Measurements from ENCODE around the gene SOX15. TPM values are rescaled to one million over a fixed set of nuclear protein-coding genes. Genes with fewer than 3 reads are reported as not detected.
A peak's percentile ranks its signal among the peaks of the same experiment; 100 is the strongest.

The SOX15 gene
- total RNA-seq, 1 experiment from 2014 or later: not detected

DNA sequence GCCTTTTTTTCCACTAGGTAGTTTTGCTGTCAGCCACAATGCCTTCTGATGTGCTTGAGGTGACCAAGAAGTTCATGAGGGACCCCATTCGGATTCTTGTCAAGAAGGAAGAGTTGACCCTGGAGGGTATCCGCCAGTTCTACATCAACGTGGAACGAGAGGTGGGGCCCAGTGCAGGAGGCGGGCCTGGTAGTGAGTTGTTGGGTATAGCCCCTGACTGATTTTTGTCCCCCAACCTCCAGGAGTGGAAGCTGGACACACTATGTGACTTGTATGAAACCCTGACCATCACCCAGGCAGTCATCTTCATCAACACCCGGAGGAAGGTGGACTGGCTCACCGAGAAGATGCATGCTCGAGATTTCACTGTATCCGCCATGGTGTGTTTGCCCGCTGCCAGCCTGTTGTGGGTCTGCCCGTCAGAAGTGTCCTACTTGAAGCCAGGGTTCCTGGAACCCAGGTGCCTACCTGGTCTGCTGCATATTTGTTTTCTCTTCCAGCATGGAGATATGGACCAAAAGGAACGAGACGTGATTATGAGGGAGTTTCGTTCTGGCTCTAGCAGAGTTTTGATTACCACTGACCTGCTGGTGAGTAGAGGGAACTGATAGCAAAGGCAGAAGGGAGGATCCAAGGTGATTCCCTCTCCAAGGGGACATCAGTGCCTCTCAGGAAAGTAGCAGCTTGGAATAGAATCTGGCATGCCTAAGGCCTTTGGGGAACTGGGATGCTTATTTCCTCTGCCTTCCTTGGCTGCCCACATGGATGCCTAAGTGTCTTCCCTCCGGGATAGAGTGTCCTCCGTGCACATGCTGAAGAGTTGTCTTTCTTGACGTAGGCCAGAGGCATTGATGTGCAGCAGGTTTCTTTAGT lies 12.3 kb downstream of the SOX15 start:
- H3K36me3 ChIP-seq: peaks cover 89% of the 10 kb centered on the region
- no peak overlapping the region for H3K27ac ChIP-seq
- peaks cover 29% of the 10 kb centered on the region for H3K4me1 ChIP-seq (replicated peaks)

GRCh38 chr17:7576432-7576937 lies 13.4 kb downstream of the SOX15 start:
- Histone ChIP-seq H3K27me3 (replicated peaks) (no peaks in the 10 kb centered on the region), H3K4me1 (replicated peaks) (peaks cover 31% of the 10 kb centered on the region), H3K27ac (no peak overlapping the region), H3K4me3 (no peak overlapping the region), H3K9me3 (replicated peaks) (no peaks in the 10 kb centered on the region), H3K36me3 (peaks cover 87% of the 10 kb centered on the region)
- DNase-seq (ENCODE audit: low read depth in 1 of 2, low spot score in 2 of 2): no peak

More for the DNA sequence above, 12.3 kb downstream of the SOX15 start:
- DNase-seq (ENCODE audit: low read depth in 1 of 2, low spot score in 2 of 2): no peak
- H3K4me3 ChIP-seq: no peak overlapping the region
- H3K27me3 ChIP-seq (replicated peaks): no peaks in the 10 kb centered on the region
- no peaks in the 10 kb centered on the region for H3K9me3 ChIP-seq (replicated peaks)

GRCh38 chr17:7575959-7576358 lies 13.9 kb downstream of the SOX15 start:
- Histone ChIP-seq H3K27me3 (replicated peaks) (no peaks in the 10 kb centered on the region), H3K4me1 (replicated peaks) (peaks cover 31% of the 10 kb centered on the region), H3K4me3 (no peak overlapping the region), H3K27ac (no peak overlapping the region), H3K9me3 (replicated peaks) (no peaks in the 10 kb centered on the region), H3K36me3 (peaks cover 92% of the 10 kb centered on the region)
- DNase-seq (ENCODE audit: low read depth in 1 of 2, low spot score in 2 of 2): no peak

DNA sequence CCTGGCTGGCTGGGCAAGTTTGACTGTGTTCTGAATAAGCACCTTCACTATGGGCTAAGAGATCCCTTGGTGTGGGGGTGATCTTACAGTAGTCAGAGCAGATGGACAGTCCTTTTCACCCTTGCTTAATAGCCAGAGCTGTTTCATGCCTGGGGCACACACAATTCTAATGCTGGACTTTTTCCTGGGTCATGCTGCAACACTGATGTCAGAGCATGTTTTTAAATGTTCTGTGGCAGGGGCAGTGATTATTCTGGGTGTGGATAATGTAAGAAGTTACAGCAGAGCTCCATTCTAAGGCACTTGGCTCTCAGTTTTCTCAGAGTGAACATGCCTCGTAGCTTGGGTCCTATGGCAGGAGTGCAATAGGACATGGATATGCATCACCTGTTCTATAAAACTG lies 14.4 kb downstream of the SOX15 start:
- Histone ChIP-seq H3K9me3 (replicated peaks) (no peaks in the 10 kb centered on the region), H3K27me3 (replicated peaks) (no peaks in the 10 kb centered on the region), H3K27ac (no peak overlapping the region), H3K4me3 (no peak overlapping the region), H3K4me1 (replicated peaks) (peaks cover 31% of the 10 kb centered on the region), H3K36me3 (peaks cover 92% of the 10 kb centered on the region)
- DNase-seq (ENCODE audit: low read depth in 1 of 2, low spot score in 2 of 2): no peak

DNA sequence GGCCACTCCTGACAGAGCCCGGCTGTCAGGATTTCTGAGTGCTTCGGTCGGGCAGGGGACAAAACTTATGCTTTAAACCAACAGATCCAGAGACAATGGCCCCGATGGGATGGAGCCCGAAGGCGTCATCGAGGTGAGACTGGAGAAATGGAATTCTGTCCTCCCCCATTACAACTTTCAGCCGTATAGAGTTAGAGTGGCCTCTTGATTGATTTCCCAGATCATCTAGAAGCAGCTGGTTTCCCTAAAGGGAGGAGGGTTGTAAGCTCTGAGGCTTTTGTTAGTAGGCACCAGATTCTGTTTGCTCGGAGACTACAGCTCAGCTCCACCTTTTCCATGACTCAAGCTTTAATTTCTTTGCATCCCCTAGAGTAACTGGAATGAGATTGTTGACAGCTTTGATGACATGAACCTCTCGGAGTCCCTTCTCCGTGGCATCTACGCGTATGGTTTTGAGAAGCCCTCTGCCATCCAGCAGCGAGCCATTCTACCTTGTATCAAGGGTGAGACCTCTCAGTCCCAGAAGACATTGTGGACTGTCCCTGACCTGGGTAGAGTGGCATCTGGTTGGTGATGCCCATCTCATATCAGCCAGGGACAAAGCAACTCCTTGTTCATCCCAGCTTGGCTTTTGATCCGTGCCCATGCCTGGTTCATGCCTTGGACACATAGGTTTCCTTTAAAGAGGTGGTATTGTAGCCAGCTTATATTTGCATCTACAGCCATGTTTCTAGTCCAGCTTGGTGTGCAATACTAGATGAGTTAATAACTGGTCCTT lies 15.5 kb downstream of the SOX15 start:
- Histone ChIP-seq H3K36me3 (peaks cover 91% of the 10 kb centered on the region), H3K4me1 (replicated peaks) (peaks cover 24% of the 10 kb centered on the region)
- no peak for DNase-seq (ENCODE audit: low read depth in 1 of 2, low spot score in 2 of 2)

GRCh38 chr17:7573324-7574080 lies 16.4 kb downstream of the SOX15 start:
- Histone ChIP-seq H3K4me3 (peak overlapping the region; percentile 75), H3K36me3 (peaks cover 87% of the 10 kb centered on the region), H3K9me3 (replicated peaks) (no peaks in the 10 kb centered on the region), H3K4me1 (replicated peaks) (peaks cover 18% of the 10 kb centered on the region), H3K27ac (peak overlapping the region; percentile 83), H3K27me3 (replicated peaks) (no peaks in the 10 kb centered on the region)
- peak; percentile 73 to 91 for DNase-seq (ENCODE audit: low read depth in 1 of 2, low spot score in 2 of 2)

More for the DNA sequence above, 15.5 kb downstream of the SOX15 start:
- H3K4me3 ChIP-seq: peak overlapping the region; percentile 75
- H3K27me3 ChIP-seq (replicated peaks): no peaks in the 10 kb centered on the region
- no peak overlapping the region for H3K27ac ChIP-seq
- no peaks in the 10 kb centered on the region for H3K9me3 ChIP-seq (replicated peaks)

- Histone ChIP-seq H3K9me3 (replicated peaks) (no peaks in the 10 kb centered on the region), H3K36me3 (peaks cover 84% of the 10 kb centered on the region), H3K27me3 (replicated peaks) (no peaks in the 10 kb centered on the region), H3K4me1 (replicated peaks) (peaks cover 18% of the 10 kb centered on the region), H3K27ac (peak overlapping the region; percentile 83), H3K4me3 (peak overlapping the region; percentile 75)
- DNase-seq (ENCODE audit: low read depth in 1 of 2, low spot score in 2 of 2): peak in 1 of 2 experiments; percentile 99
These were observed 17.1 kb downstream of the SOX15 start for GRCh38 chr17:7572588-7573323.

GRCh38 chr17:7572338-7572587 lies 17.6 kb downstream of the SOX15 start:
- H3K27me3 ChIP-seq (replicated peaks): no peaks in the 10 kb centered on the region

GRCh38 chr17:7570351-7570750 lies 19.5 kb downstream of the SOX15 start:
- Histone ChIP-seq H3K36me3 (peaks cover 78% of the 10 kb centered on the region), H3K4me1 (replicated peaks) (peaks cover 14% of the 10 kb centered on the region), H3K27ac (no peak overlapping the region), H3K27me3 (replicated peaks) (no peaks in the 10 kb centered on the region), H3K9me3 (replicated peaks) (no peaks in the 10 kb centered on the region), H3K4me3 (no peak overlapping the region)
- DNase-seq (ENCODE audit: low read depth in 1 of 2, low spot score in 2 of 2): no peak

More at GRCh38 chr17:7572338-7572587, 17.6 kb downstream of the SOX15 start:
- peak overlapping the region; percentile 12 for H3K27ac ChIP-seq
- H3K4me3 ChIP-seq: peak overlapping the region; percentile 75
- DNase-seq (ENCODE audit: low read depth in 1 of 2, low spot score in 2 of 2): peak in 1 of 2 experiments; percentile 98
- peaks cover 18% of the 10 kb centered on the region for H3K4me1 ChIP-seq (replicated peaks)
- no peaks in the 10 kb centered on the region for H3K9me3 ChIP-seq (replicated peaks)
- H3K36me3 ChIP-seq: peaks cover 84% of the 10 kb centered on the region

- Histone ChIP-seq H3K9me3 (replicated peaks) (no peaks in the 10 kb centered on the region), H3K27ac (no peak overlapping the region), H3K4me1 (replicated peaks) (peaks cover 6% of the 10 kb centered on the region), H3K4me3 (no peak overlapping the region), H3K36me3 (peaks cover 78% of the 10 kb centered on the region), H3K27me3 (replicated peaks) (no peaks in the 10 kb centered on the region)
- DNase-seq (ENCODE audit: low read depth in 1 of 2, low spot score in 2 of 2): no peak
These were observed 20.3 kb downstream of the SOX15 start for GRCh38 chr17:7569571-7569970.

GRCh38 chr17:7563115-7563869 lies 26.6 kb downstream of the SOX15 start:
- no peaks in the 10 kb centered on the region for H3K27me3 ChIP-seq (replicated peaks)
- H3K4me1 ChIP-seq (replicated peaks): peaks cover 14% of the 10 kb centered on the region
- H3K36me3 ChIP-seq: peaks cover 47% of the 10 kb centered on the region
- no peaks in the 10 kb centered on the region for H3K9me3 ChIP-seq (replicated peaks)
- DNase-seq (ENCODE audit: low read depth in 1 of 2, low spot score in 2 of 2): no peak
- no peak overlapping the region; the same call in 1 of the 2 replicates for H3K4me3 ChIP-seq
- H3K27ac ChIP-seq: no peak overlapping the region

DNA sequence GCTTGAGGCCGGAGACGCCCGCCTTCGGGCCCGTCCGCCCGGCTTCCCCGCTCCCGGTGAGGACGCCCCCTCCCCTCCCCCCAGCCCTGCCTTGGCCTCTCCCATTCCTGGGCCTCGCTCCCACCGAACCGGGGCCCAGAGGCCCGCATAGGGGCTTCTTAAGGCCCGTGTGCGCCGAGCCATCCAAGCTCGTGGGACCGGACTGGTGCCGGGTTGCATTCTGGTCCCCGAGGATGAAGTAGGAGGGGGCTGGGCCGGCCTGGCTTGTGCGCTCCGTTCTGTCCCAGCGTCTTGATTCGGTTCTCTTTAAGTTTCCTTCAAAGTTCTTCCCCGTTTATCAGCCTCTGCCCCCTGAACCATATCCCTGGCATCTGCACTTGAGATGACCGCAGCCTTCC lies 27.7 kb downstream of the SOX15 start:
- Histone ChIP-seq H3K27ac (peak overlapping the region; percentile 47), H3K36me3 (peaks cover 40% of the 10 kb centered on the region), H3K27me3 (replicated peaks) (no peaks in the 10 kb centered on the region), H3K4me3 (peak overlapping the region; percentile 75), H3K9me3 (replicated peaks) (no peaks in the 10 kb centered on the region), H3K4me1 (replicated peaks) (peaks cover 14% of the 10 kb centered on the region)
- no peak for DNase-seq (ENCODE audit: low read depth in 1 of 2, low spot score in 2 of 2)

All from SJSA1 (cell line).